A549 treated with GW870086 at 1 μM for 4 hours (cell line): ENCODE results near the gene MYADM. TPM values are rescaled to one million over a fixed set of nuclear protein-coding genes. Genes with fewer than 3 reads are reported as not detected.

ENCODE experiments used
- total RNA-seq: library from RNA; stranded (reverse); fragments of 200-300 nt; extraction: Qiagen RNA extraction; gene quantifications from 5 replicates; pipeline ENCODE4 v1.2.3, GENCODE V29; 2022; ENCODE audit warnings: low read depth

Gene MYADM
- total RNA-seq = 202 to 310 TPM (median 291 TPM) in 5 replicates

GRCh38 chr19:53867225-53868090 lies at the start of gene MYADM:
Gene MYADM, plus strand, starts transcription at chr19:53867883. Its CDS starts 5,647 bp downstream, at chr19:53873530.

GRCh38 chr19:53824134-53824611 lies 43.5 kb upstream of the MYADM start, which contains the start of gene NLRP12:
Gene NLRP12, minus strand, starts transcription at chr19:53824314. Its CDS starts 140 bp downstream, at chr19:53824174.

GRCh38 chr19:53881482-53882390 lies 14.1 kb downstream of the MYADM start, which contains the start of gene PRKCG:
Gene PRKCG, plus strand, starts transcription at chr19:53882197. Its CDS starts 298 bp downstream, at chr19:53882495.

GRCh38 chr19:53908935-53909415 lies 41.3 kb downstream of the MYADM start, which contains the start of gene CACNG7:
Gene CACNG7, plus strand, starts transcription at chr19:53909278. Its CDS starts 3,554 bp downstream, at chr19:53912832.

Other genes with a start within 250 kb of the MYADM start
- gene DPRX, start 235.9 kb upstream of the MYADM start, total RNA-seq = not detected in 5 replicates
- not detected in 5 replicates for gene NLRP12, start 43.6 kb upstream of the MYADM start, total RNA-seq
- gene PRKCG, start 14.3 kb downstream of the MYADM start, total RNA-seq = 4.2 to 7.3 TPM (median 6.0 TPM) in 5 replicates
- 5.1 to 10.5 TPM (median 8.6 TPM) in 5 replicates for gene CACNG7, start 41.4 kb downstream of the MYADM start, total RNA-seq
- 0.66 to 1.2 TPM (median 1.1 TPM) in 5 replicates for gene CACNG8, start 95.1 kb downstream of the MYADM start, total RNA-seq
- gene CACNG6, start 123.8 kb downstream of the MYADM start, total RNA-seq = 7.9 to 14.2 TPM (median 11.6 TPM) in 5 replicates
- gene VSTM1, start 196.0 kb downstream of the MYADM start, total RNA-seq = 0.27 to 1.5 TPM (median 0.47 TPM) in 5 replicates
- gene TARM1, start 213.5 kb downstream of the MYADM start, total RNA-seq = not detected in 5 replicates
- 0.17 to 0.44 TPM (median 0.23 TPM) in 5 replicates for gene OSCAR, start 232.9 kb downstream of the MYADM start, total RNA-seq
- gene NDUFA3, start 235.0 kb downstream of the MYADM start, total RNA-seq = 196 to 262 TPM (median 224 TPM) in 5 replicates
- gene TFPT, start 247.8 kb downstream of the MYADM start, total RNA-seq = 19.1 to 23.8 TPM (median 20.9 TPM) in 5 replicates
- gene PRPF31, start 247.9 kb downstream of the MYADM start, total RNA-seq = 104 to 119 TPM (median 115 TPM) in 5 replicates